ENCODE results near the gene CEP43. TPM values are rescaled to one million over a fixed set of nuclear protein-coding genes. Genes with fewer than 3 reads are reported as not detected.

The CEP43 gene
- total and polyA plus RNA-seq, 2 of the 8 experiments (the other 6 are each of a cell fraction or from before 2014, with no cell fraction given), result 12.0 to 31.2 TPM

- Histone ChIP-seq H2BK20ac (ENCODE audit: low read length) (no peak overlapping the region), H3K27ac (ENCODE audit: low read depth, low read length) (no peak overlapping the region), H3K4me2 (ENCODE audit: insufficient read depth in 1 of 2, low read depth in 2 of 2, low read length in 2 of 2) (no peak overlapping the region), H2AFZ (ENCODE audit: low read length) (no peak overlapping the region), H2AK5ac (ENCODE audit: low read depth, low read length) (no peak overlapping the region), H3K79me2 (ENCODE audit: control insufficient read depth in 1 of 2, insufficient read depth in 2 of 2, low read length in 2 of 2) (peaks cover 4 to 55% of the 10 kb centered on the region in 2 experiments), H3K9ac (replicated peaks in 1 of 4; ENCODE audit: extremely low read depth in 1 of 4, low read depth in 3 of 4, low read length in 3 of 4) (no peak overlapping the region; a peak in 1 of 7 replicates), H3K18ac (ENCODE audit: extremely low read depth, low read length) (no peak overlapping the region), H3K9me3 (ENCODE audit: insufficient read depth in 2 of 2, low read depth in 1 of 2, low read length in 1 of 2) (no peaks in the 10 kb centered on the region), H3K79me1 (ENCODE audit: low read depth, low read length) (peaks cover 12% of the 10 kb centered on the region), H3K4me1 (replicated peaks in 1 of 4; ENCODE audit: control insufficient read depth in 3 of 4, insufficient read depth in 4 of 4, low read length in 3 of 4) (peaks cover 0 to 8% (median 4%) of the 10 kb centered on the region in 4 experiments; a peak in 5 of 7 replicates), H4K5ac (ENCODE audit: insufficient read length, low read depth, low read length) (no peak overlapping the region), H2BK12ac (ENCODE audit: low read depth, low read length) (no peak overlapping the region), H3K27me3 (replicated peaks in 1 of 4; ENCODE audit: control insufficient read depth in 3 of 4, extremely low read depth in 1 of 4, insufficient read depth in 3 of 4, low read length in 3 of 4) (no peaks in the 10 kb centered on the region), H4K8ac (ENCODE audit: extremely low read depth, insufficient read depth, low read length) (no peak overlapping the region), H3K4ac (replicated peaks; ENCODE audit: insufficient read length, low read depth, low read length) (no peak overlapping the region), H3K4me3 (ENCODE audit: extremely low read depth in 1 of 4, insufficient read depth in 2 of 4, low read depth in 3 of 4, low read length in 4 of 4) (no peak overlapping the region), H4K91ac (replicated peaks; ENCODE audit: insufficient read length, low read length) (no peak overlapping the region), H3K36me3 (ENCODE audit: control insufficient read depth in 2 of 4, insufficient read depth in 4 of 4, low read length in 3 of 4) (peaks cover 0 to 20% (median 6%) of the 10 kb centered on the region in 4 experiments; a peak in 4 of 8 replicates), H2BK5ac (ENCODE audit: low read depth, low read length) (no peak overlapping the region), H3K56ac (replicated peaks; ENCODE audit: insufficient read length, low read depth, low read length) (no peak overlapping the region), H3K14ac (ENCODE audit: insufficient read length) (no peak overlapping the region), H3K23ac (ENCODE audit: insufficient read length) (no peak overlapping the region), H2BK120ac (replicated peaks; ENCODE audit: low read depth, low read length) (no peak overlapping the region), H3K23me2 (ENCODE audit: low read depth, low read length) (peaks cover 6% of the 10 kb centered on the region; the same call in 1 of the 2 replicates), H2BK15ac (ENCODE audit: low read length) (no peak overlapping the region), H4K20me1 (replicated peaks in 1 of 2; ENCODE audit: control insufficient read depth in 1 of 2, insufficient read depth in 2 of 2, low read length in 2 of 2) (peaks cover 6 to 8% of the 10 kb centered on the region in 2 experiments)
- 94% methylated on average over 7 of the region's 7 CpGs; no CpG with 5 or more reads in 1 of the 2 experiments for WGBS, 2 experiments (ENCODE audit: extremely low coverage in 1 of 2, insufficient coverage in 1 of 2, insufficient read length in 1 of 2, insufficient replicate concordance in 2 of 2, low coverage in 1 of 2, low lambda C conversion rate in 2 of 2, missing lambda C conversion rate in 1 of 2)
- FAIRE-seq (no peak), DNase-seq (ENCODE audit: low read depth in 1 of 2, low spot score in 2 of 2) (no peak)
- ChIA-PET CTCF (ENCODE audit: partially characterized antibody) (interaction anchor here (0.7 to 1.3 kb wide), 3 partner anchors 16 to 222 kb away, joined by 3 to 5 read pairs (median 4); no protein-coding TSS in a partner anchor), POLR2A (ENCODE audit: partially characterized antibody) (interaction anchor here (1.2 kb wide), 1 partner anchor 17 kb away, joined by 3 read pairs; no protein-coding TSS in a partner anchor)
- TF ChIP-seq SIRT6 (IDR thresholded peaks at IDR 0.05; ENCODE audit: low read length) (no peak), CEBPB (IDR thresholded peaks at IDR 0.05; ENCODE audit: low read depth, low read length) (peak; percentile 41; the same call in 1 of the 2 replicates), JUN (IDR thresholded peaks at IDR 0.05; ENCODE audit: low read depth, low read length) (no peak)
Observed at GRCh38 chr6:166996406-166996805, 2.8 kb upstream of the CEP43 start.
